ENCODE measurements around the gene TCERG1L.

DNA sequence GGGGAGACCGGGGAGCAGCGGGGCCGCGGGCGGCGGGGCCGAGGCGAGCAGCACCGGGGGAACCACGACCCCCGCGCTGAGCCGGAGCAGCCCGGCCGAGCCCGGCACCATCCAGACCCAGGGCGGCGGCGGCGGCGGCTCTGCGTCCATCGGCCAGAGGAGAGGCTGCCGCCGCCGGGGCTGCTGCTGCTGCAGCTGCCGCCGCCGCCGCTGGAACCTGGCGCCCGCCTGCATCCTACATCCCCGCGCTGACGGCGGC lies 190 bp downstream of the TCERG1L start:
- TF ChIP-seq POLR2A (IDR thresholded peaks at IDR 0.05) = no peak
- TF ChIP-seq, protein P1, sequence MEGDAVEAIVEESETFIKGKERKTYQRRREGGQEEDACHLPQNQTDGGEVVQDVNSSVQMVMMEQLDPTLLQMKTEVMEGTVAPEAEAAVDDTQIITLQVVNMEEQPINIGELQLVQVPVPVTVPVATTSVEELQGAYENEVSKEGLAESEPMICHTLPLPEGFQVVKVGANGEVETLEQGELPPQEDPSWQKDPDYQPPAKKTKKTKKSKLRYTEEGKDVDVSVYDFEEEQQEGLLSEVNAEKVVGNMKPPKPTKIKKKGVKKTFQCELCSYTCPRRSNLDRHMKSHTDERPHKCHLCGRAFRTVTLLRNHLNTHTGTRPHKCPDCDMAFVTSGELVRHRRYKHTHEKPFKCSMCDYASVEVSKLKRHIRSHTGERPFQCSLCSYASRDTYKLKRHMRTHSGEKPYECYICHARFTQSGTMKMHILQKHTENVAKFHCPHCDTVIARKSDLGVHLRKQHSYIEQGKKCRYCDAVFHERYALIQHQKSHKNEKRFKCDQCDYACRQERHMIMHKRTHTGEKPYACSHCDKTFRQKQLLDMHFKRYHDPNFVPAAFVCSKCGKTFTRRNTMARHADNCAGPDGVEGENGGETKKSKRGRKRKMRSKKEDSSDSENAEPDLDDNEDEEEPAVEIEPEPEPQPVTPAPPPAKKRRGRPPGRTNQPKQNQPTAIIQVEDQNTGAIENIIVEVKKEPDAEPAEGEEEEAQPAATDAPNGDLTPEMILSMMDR (IDR thresholded peaks at IDR 0.05) = no peak

Measured in Peyer's patch (tissue), 4 donors.